SK-N-SH (cell line): ENCODE results near the gene TBCD. TPM values are rescaled to one million over a fixed set of nuclear protein-coding genes. Genes with fewer than 3 reads are reported as not detected.
A peak's percentile ranks its signal among the peaks of the same experiment; 100 is the strongest.

Experiments used
- CTCF ChIA-PET: fragments of 300-600, 350-600 bp; formaldehyde crosslinking; extraction: SDS; loops from one replicate; lab custom pipeline; 2021; lab: Yijun Ruan, JAX
- POLR2A ChIA-PET: fragments of 350-600 bp; sonication (Branson Sonifier 250); formaldehyde crosslinking; extraction: SDS; loops from one replicate; lab custom pipeline; 2020; ENCODE audit warnings: antibody characterized with exemption, inconsistent platforms; lab: Yijun Ruan, JAX
- DNase-seq: peaks from one replicate; pipeline ENCODE4 v3.0.0; 2012
- H2AFZ ChIP-seq: fragments of 200-600 bp; sonication (generic); 2 replicates; pipeline ENCODE4 v1.8.1; 2016; ENCODE audit warnings: antibody characterized with exemption, mild to moderate bottlenecking, low read depth
- H3F3A ChIP-seq: fragments of 200-600 bp; sonication (generic); replicated peaks from 2 replicates; pipeline ENCODE3; 2016; ENCODE audit warnings: antibody characterized with exemption, mild to moderate bottlenecking; ENCODE audit not compliant: insufficient read depth
- H3K27ac ChIP-seq, 2 experiments: fragments of 200-500 bp in 1 of 2; fragments of 200-600 bp in 1 of 2; sonication (Bioruptor generic) in 1 of 2; sonication (generic), shearing (Covaris generic) in 1 of 2; 2 replicates each; pipeline versions ENCODE4 v1.5.1 to v1.6.1; 2014 to 2016; ENCODE audit warnings: low read depth in 2 of 2, inconsistent platforms in 1 of 2, low read length in 1 of 2, mild to moderate bottlenecking in 1 of 2, mixed read lengths in 1 of 2
- H3K27me3 ChIP-seq: fragments of 200-600 bp; sonication (generic), shearing (Covaris generic); 2 replicates; pipeline ENCODE4 v1.6.1; 2016; ENCODE audit warnings: mixed run types; ENCODE audit not compliant: insufficient read depth
- H3K36me3 ChIP-seq, 2 experiments: fragments of 200-500 bp in 1 of 2; fragments of 200-600 bp in 1 of 2; sonication (Bioruptor generic) in 1 of 2; sonication (generic) in 1 of 2; replicated peaks in 1 of 2; 2 replicates each; pipeline versions ENCODE3 to v1.5.1; 2014 to 2016; ENCODE audit warnings: low read length in 1 of 2, mild to moderate bottlenecking in 1 of 2; ENCODE audit not compliant: insufficient read depth in 2 of 2, control insufficient read depth in 1 of 2
- H3K4me1 ChIP-seq, 2 experiments: fragments of 200-500 bp in 1 of 2; fragments of 200-600 bp in 1 of 2; sonication (Bioruptor generic) in 1 of 2; sonication (generic), shearing (Covaris generic) in 1 of 2; 2 replicates each; pipeline versions ENCODE4 v1.5.1 to v1.6.1; 2014 to 2016; ENCODE audit warnings: low read depth in 1 of 2, low read length in 1 of 2, mixed run types in 1 of 2; ENCODE audit not compliant: insufficient read depth in 2 of 2, control insufficient read depth in 1 of 2
- H3K4me2 ChIP-seq: fragments of 200-600 bp; sonication (generic), shearing (Covaris generic); 2 replicates; pipeline ENCODE4 v1.6.1; 2017; ENCODE audit warnings: mixed run types
- H3K4me3 ChIP-seq, 2 experiments: fragments of 200-500 bp in 1 of 2; fragments of 200-600 bp in 1 of 2; sonication (Bioruptor generic) in 1 of 2; sonication (generic), shearing (Covaris generic) in 1 of 2; 2 replicates each; pipeline versions ENCODE4 v1.5.1 to v1.8.1; 2014 to 2016; ENCODE audit warnings: low read depth in 2 of 2, inconsistent platforms in 1 of 2, low read length in 1 of 2, mild to moderate bottlenecking in 1 of 2, mixed read lengths in 1 of 2, moderate library complexity in 1 of 2
- H3K79me2 ChIP-seq: fragments of 200-600 bp; sonication (generic); 2 replicates; pipeline ENCODE4 v1.8.1; 2017; ENCODE audit warnings: mild to moderate bottlenecking; ENCODE audit not compliant: insufficient read depth
- H3K9ac ChIP-seq: fragments of 200-600 bp; sonication (generic); 2 replicates; pipeline ENCODE4 v1.6.1; 2017; ENCODE audit warnings: mixed run types
- H3K9me2 ChIP-seq: fragments of 200-600 bp; sonication (generic); 2 replicates; pipeline ENCODE4 v1.6.1; 2017; ENCODE audit warnings: mixed run types
- H3K9me3 ChIP-seq: fragments of 200-600 bp; sonication (generic); 2 replicates; pipeline ENCODE4 v1.6.1; 2017; ENCODE audit warnings: mixed run types, mild to moderate bottlenecking, moderate library complexity
- H4K20me1 ChIP-seq: fragments of 200-600 bp; sonication (generic); 2 replicates; pipeline ENCODE4 v1.6.1; 2017; ENCODE audit warnings: mild to moderate bottlenecking, mixed run types; ENCODE audit not compliant: insufficient read depth
- EP300 ChIP-seq, 2 experiments: IDR thresholded peaks; 2 replicates each; pipeline versions ENCODE4 v1.4.0 to v1.6.1; 2012; ENCODE audit warnings: borderline replicate concordance in 1 of 2, low read depth in 1 of 2, low read length in 1 of 2
- EZH2phosphoT487 ChIP-seq: fragments of 200-600 bp; sonication (generic); IDR thresholded peaks from 2 replicates; pipeline ENCODE4 v1.6.1; 2017; ENCODE audit warnings: low read depth, mixed run types, mild to moderate bottlenecking, antibody characterized with exemption, moderate library complexity, borderline replicate concordance
- FOXM1 ChIP-seq: IDR thresholded peaks from 2 replicates; pipeline ENCODE4 v1.4.0; 2012; ENCODE audit warnings: low read depth, mild to moderate bottlenecking
- GABPA ChIP-seq: IDR thresholded peaks from 2 replicates; pipeline ENCODE4 v1.4.0; 2012; ENCODE audit warnings: low read depth, mild to moderate bottlenecking
- IRF3 ChIP-seq: fragments of 150-350 bp; IDR thresholded peaks from 2 replicates; pipeline ENCODE4 v1.6.1; 2016; ENCODE audit warnings: mild to moderate bottlenecking, low read depth, low read length
- JUND ChIP-seq: IDR thresholded peaks from 2 replicates; pipeline ENCODE4 v1.4.0; 2012
- MEF2A ChIP-seq: IDR thresholded peaks from 2 replicates; pipeline ENCODE4 v1.4.0; 2012; ENCODE audit warnings: low read depth, borderline replicate concordance
- RAD21 ChIP-seq: IDR thresholded peaks from 2 replicates; pipeline ENCODE4 v1.6.1; 2012; ENCODE audit warnings: mild to moderate bottlenecking, low read length
- RXRA ChIP-seq: IDR thresholded peaks from 2 replicates; pipeline ENCODE4 v1.4.0; 2012; ENCODE audit warnings: low read depth, mild to moderate bottlenecking, borderline replicate concordance
- SIN3A ChIP-seq: IDR thresholded peaks from 2 replicates; pipeline ENCODE4 v1.6.1; 2012; ENCODE audit warnings: low read depth, mild to moderate bottlenecking, low read length, moderate library complexity, borderline replicate concordance
- SMC3 ChIP-seq: IDR thresholded peaks from 2 replicates; pipeline ENCODE4 v1.6.1; 2012; ENCODE audit warnings: low read depth, low read length, improper control_type of control experiment
- TAF1 ChIP-seq: IDR thresholded peaks from 2 replicates; pipeline ENCODE4 v1.6.1; 2012; ENCODE audit warnings: low read depth, mild to moderate bottlenecking, low read length, moderate library complexity, borderline replicate concordance
- TCF12 ChIP-seq: IDR thresholded peaks from 2 replicates; pipeline ENCODE4 v1.4.0; 2012
- USF1 ChIP-seq: IDR thresholded peaks from 2 replicates; pipeline ENCODE4 v1.4.0; 2012; ENCODE audit warnings: low read depth, borderline replicate concordance
- USF2 ChIP-seq: fragments of 150-350 bp; IDR thresholded peaks from 2 replicates; pipeline ENCODE4 v1.6.1; 2017; ENCODE audit warnings: antibody characterized with exemption, low read length, low read depth, borderline replicate concordance
- ZBTB33 ChIP-seq: IDR thresholded peaks from 2 replicates; pipeline ENCODE4 v1.4.0; 2012; ENCODE audit warnings: low read depth, borderline replicate concordance
- WGBS: methylation state at CpG from one replicate; pipeline ENCODE4 v1.1.6; 2017; ENCODE audit warnings: low lambda C conversion rate; 5-methylcytosine and 5-hydroxymethylcytosine counted together
- polyA plus RNA-seq, 3 experiments: library from polyadenylated mRNA; depleted of rRNA; stranded (reverse); fragments of >200 nt; gene quantifications; 2 replicates each; pipeline ENCODE4 v1.2.3, GENCODE V29; 2012
- TF ChIP-seq, protein P1 (sequence below): fragments of 200-600 bp; sonication (generic); IDR thresholded peaks from 2 replicates; pipeline ENCODE4 v1.6.1; 2017; ENCODE audit warnings: antibody characterized with exemption, mild to moderate bottlenecking, moderate library complexity
- TF ChIP-seq, protein P2 (sequence below): IDR thresholded peaks from 2 replicates; pipeline ENCODE4 v1.4.0; 2012; ENCODE audit warnings: low read depth

The TBCD gene
- polyA plus RNA-seq, 1 of the 3 experiments (the other 2 are of a cell fraction), result 107 TPM

- no peak for TF ChIP-seq USF2
- peak; percentile 52 for TF ChIP-seq SMC3
- TF ChIP-seq TAF1, result no peak
- TF ChIP-seq EP300 (IDR thresholded peaks at IDR 0.05; ENCODE audit: borderline replicate concordance in 1 of 2, low read depth in 1 of 2, low read length in 1 of 2), result no peak
- TF ChIP-seq, all 33 proteins: peak for 3
These were observed 161.6 kb downstream of the TBCD start (continued) for GRCh38 chr17:82913304-82914043.

GRCh38 chr17:82914375-82914774, 162.5 kb downstream of the TBCD start:
- ChIA-PET CTCF (interaction anchor here (0.6 to 4.3 kb wide), 15 partner anchors 9 to 139 kb away, joined by 3 to 38 read pairs (median 4); no protein-coding TSS in a partner anchor), POLR2A (interaction anchor here (0.8 kb wide), 1 partner anchor 128 kb away, joined by 3 read pairs; no protein-coding TSS in a partner anchor)
- no peak for DNase-seq
- Histone ChIP-seq H3K9ac (no peak overlapping the region), H3K4me3 (no peak overlapping the region), H3K27ac (no peak overlapping the region), H3K4me2 (no peak overlapping the region), H2AFZ (no peak overlapping the region), H3K27me3 (no peaks in the 10 kb centered on the region), H3K79me2 (no peaks in the 10 kb centered on the region), H3K9me3 (no peaks in the 10 kb centered on the region), H3K9me2 (no peaks in the 10 kb centered on the region), H3F3A (no peaks in the 10 kb centered on the region), H3K36me3 (peaks cover 2 to 21% of the 10 kb centered on the region in 2 experiments), H3K4me1 (no peaks in the 10 kb centered on the region), H4K20me1 (no peaks in the 10 kb centered on the region)
- WGBS, result 94% methylated on average over 19 of the region's 19 CpGs
- TF ChIP-seq RXRA (no peak), ZBTB33 (no peak), USF2 (no peak), FOXM1 (no peak), GABPA (no peak), RAD21 (no peak), IRF3 (no peak), MEF2A (no peak), EP300 (IDR thresholded peaks at IDR 0.05; ENCODE audit: borderline replicate concordance in 1 of 2, low read depth in 1 of 2, low read length in 1 of 2) (no peak), SMC3 (no peak), JUND (no peak), EZH2phosphoT487 (no peak), SIN3A (no peak), USF1 (no peak), TCF12 (no peak)
- TF ChIP-seq, protein P1, sequence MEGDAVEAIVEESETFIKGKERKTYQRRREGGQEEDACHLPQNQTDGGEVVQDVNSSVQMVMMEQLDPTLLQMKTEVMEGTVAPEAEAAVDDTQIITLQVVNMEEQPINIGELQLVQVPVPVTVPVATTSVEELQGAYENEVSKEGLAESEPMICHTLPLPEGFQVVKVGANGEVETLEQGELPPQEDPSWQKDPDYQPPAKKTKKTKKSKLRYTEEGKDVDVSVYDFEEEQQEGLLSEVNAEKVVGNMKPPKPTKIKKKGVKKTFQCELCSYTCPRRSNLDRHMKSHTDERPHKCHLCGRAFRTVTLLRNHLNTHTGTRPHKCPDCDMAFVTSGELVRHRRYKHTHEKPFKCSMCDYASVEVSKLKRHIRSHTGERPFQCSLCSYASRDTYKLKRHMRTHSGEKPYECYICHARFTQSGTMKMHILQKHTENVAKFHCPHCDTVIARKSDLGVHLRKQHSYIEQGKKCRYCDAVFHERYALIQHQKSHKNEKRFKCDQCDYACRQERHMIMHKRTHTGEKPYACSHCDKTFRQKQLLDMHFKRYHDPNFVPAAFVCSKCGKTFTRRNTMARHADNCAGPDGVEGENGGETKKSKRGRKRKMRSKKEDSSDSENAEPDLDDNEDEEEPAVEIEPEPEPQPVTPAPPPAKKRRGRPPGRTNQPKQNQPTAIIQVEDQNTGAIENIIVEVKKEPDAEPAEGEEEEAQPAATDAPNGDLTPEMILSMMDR, result no peak
- TF ChIP-seq, protein P2, sequence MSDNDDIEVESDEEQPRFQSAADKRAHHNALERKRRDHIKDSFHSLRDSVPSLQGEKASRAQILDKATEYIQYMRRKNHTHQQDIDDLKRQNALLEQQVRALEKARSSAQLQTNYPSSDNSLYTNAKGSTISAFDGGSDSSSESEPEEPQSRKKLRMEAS, result no peak
